Subcutaneous adipose tissue (tissue), 4 donors: ENCODE data around the gene IGSF3. TPM values are rescaled to one million over a fixed set of nuclear protein-coding genes. Genes with fewer than 3 reads are reported as not detected.

Source experiments
- small RNA-seq: library from RNA; depleted of rRNA; stranded (forward); fragments of <200 nt; gene quantifications from one replicate; pipeline ENCODE3, GENCODE V24; 2016
- total RNA-seq, 4 donors: library from RNA; depleted of rRNA; stranded (reverse); fragments of >200 nt; gene quantifications; one replicate each; pipeline ENCODE4 v1.1.0, GENCODE V29; 2016
- TF ChIP-seq, protein P1 (sequence below): fragments of 450-650 bp; IDR thresholded peaks from one replicate; pipeline ENCODE4 v1.5.1; 2016; ENCODE audit warnings: low read depth, mild to moderate bottlenecking, control low read depth, antibody characterized with exemption, moderate library complexity

The IGSF3 gene
- total RNA-seq, 4 donors from 2014 or later: 1.5 to 2.2 (median 1.8) TPM

DNA sequence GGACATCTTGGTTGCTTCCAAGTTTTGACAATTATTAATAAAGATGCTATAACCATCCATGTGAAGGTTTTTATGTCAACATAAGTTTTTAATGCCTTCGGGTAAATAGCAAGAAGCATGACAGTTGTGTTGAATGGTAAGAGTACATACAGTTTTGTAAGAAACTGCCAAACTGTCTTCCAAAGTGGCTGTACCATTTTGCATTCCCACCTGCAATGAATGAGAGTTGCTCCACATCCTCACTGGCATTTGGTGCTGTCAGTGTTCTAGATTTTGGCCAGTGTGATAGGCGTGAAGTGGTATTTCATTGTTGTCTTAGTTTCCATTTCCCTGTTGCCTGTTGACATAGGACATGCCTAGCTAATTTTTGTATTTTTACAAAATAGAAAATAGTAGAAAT, 142.1 kb downstream of the IGSF3 start:
- TF ChIP-seq, protein P1, sequence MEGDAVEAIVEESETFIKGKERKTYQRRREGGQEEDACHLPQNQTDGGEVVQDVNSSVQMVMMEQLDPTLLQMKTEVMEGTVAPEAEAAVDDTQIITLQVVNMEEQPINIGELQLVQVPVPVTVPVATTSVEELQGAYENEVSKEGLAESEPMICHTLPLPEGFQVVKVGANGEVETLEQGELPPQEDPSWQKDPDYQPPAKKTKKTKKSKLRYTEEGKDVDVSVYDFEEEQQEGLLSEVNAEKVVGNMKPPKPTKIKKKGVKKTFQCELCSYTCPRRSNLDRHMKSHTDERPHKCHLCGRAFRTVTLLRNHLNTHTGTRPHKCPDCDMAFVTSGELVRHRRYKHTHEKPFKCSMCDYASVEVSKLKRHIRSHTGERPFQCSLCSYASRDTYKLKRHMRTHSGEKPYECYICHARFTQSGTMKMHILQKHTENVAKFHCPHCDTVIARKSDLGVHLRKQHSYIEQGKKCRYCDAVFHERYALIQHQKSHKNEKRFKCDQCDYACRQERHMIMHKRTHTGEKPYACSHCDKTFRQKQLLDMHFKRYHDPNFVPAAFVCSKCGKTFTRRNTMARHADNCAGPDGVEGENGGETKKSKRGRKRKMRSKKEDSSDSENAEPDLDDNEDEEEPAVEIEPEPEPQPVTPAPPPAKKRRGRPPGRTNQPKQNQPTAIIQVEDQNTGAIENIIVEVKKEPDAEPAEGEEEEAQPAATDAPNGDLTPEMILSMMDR: no peak

Small RNA genes within 50 kb of the gene (small RNA-seq; reads per million reads assigned to genes)
- gene MIR320B1 (not detected), gene MIR548AC (not detected)

Other genes starting within 250 kb of the IGSF3 start
- 10 to 100 TPM; 33.9 to 53.8 (median 43.0) TPM for gene CD58, start 96.7 kb downstream of the IGSF3 start, total RNA-seq
- gene CD2, start 86.7 kb upstream of the IGSF3 start, total RNA-seq: 1 to 10 TPM in 3 of 4 donors, under 1 TPM in 1; 0.38 to 5.2 (median 2.4) TPM
- 10 to 100 TPM in 3 of 4 donors, 1 to 10 TPM in 1; 4.7 to 16.1 (median 14.6) TPM for gene PTGFRN, start 242.2 kb upstream of the IGSF3 start, total RNA-seq